C4-2B (cell line): Measurements from ENCODE around the gene PSMD12.

Experiments
- H3K27ac ChIP-seq: fragments of 450-650 bp; 2 replicates; pipeline ENCODE4 v1.5.1; 2017
- CTCF ChIP-seq: fragments of 450-650 bp; conservative IDR thresholded peaks from 2 replicates; pipeline ENCODE4 v1.5.1; 2017; ENCODE audit warnings: mild to moderate bottlenecking
- ZFX ChIP-seq: fragments of 450-650 bp; IDR thresholded peaks from 2 replicates; pipeline ENCODE4 v1.6.1; 2017

Gene PSMD12

GRCh38 chr17:67376415-67376736 is 10.0 kb upstream of the PSMD12 start:
- H3K27ac ChIP-seq, result no peak overlapping the region; the same call in 1 of the 2 replicates

GRCh38 chr17:67375716-67376115 is 9.3 kb upstream of the PSMD12 start:
- TF ChIP-seq CTCF (no peak), ZFX (no peak)
- H3K27ac ChIP-seq, result no peak overlapping the region

More at GRCh38 chr17:67376415-67376736, 10.0 kb upstream of the PSMD12 start:
- no peak for TF ChIP-seq ZFX
- no peak for TF ChIP-seq CTCF

GRCh38 chr17:67375054-67375427 is 8.7 kb upstream of the PSMD12 start:
- H3K27ac ChIP-seq, result no peak overlapping the region
- TF ChIP-seq CTCF (no peak), ZFX (no peak)

GRCh38 chr17:67374329-67375053 is 8.1 kb upstream of the PSMD12 start:
- no peak overlapping the region for H3K27ac ChIP-seq
- TF ChIP-seq ZFX, result no peak
- peak; percentile 97 for TF ChIP-seq CTCF

GRCh38 chr17:67372751-67373150 is 6.4 kb upstream of the PSMD12 start:
- no peak overlapping the region for H3K27ac ChIP-seq

GRCh38 chr17:67369676-67370075 is 3.3 kb upstream of the PSMD12 start:
- peak overlapping the region; percentile 43 for H3K27ac ChIP-seq

More at GRCh38 chr17:67372751-67373150, 6.4 kb upstream of the PSMD12 start:
- TF ChIP-seq CTCF (no peak), ZFX (no peak)

GRCh38 chr17:67365738-67366192 is 612 bp downstream of the PSMD12 start:
- TF ChIP-seq CTCF, result no peak
- TF ChIP-seq ZFX, result no peak
- H3K27ac ChIP-seq, result peak overlapping the region; percentile 96

More at GRCh38 chr17:67369676-67370075, 3.3 kb upstream of the PSMD12 start:
- TF ChIP-seq CTCF (no peak), ZFX (no peak)
